SK-N-MC (cell line): Measurements from ENCODE around the gene AHCYL1.

Source experiments
- DNase-seq: peaks from one replicate; pipeline ENCODE4 v3.0.0-alpha.2; 2011; ENCODE audit warnings: low read depth, low spot score
- H3K27ac ChIP-seq: fragments of 200-600 bp; sonication (generic); 2 replicates; pipeline ENCODE4 v1.5.1; 2016; ENCODE audit warnings: mixed run types
- H3K36me3 ChIP-seq: fragments of 200-600 bp; sonication (generic); 2 replicates; pipeline ENCODE4 v1.6.1; 2017; ENCODE audit warnings: antibody characterized with exemption, low read length, mixed read lengths; ENCODE audit not compliant: insufficient read depth
- H3K4me3 ChIP-seq: fragments of 200-600 bp; sonication (generic); 2 replicates; pipeline ENCODE4 v1.5.1; 2016
- H3K9ac ChIP-seq: fragments of 200-600 bp; sonication (generic); 2 replicates; pipeline ENCODE4 v1.8.0; 2017; ENCODE audit warnings: mixed run types, mixed read lengths; ENCODE audit not compliant: insufficient read length
- H3K9me3 ChIP-seq: fragments of 200-600 bp; sonication (generic); 2 replicates; pipeline ENCODE4 v1.6.1; 2017; ENCODE audit warnings: low read depth, mild to moderate bottlenecking, antibody characterized with exemption, low read length, moderate library complexity, mixed read lengths
- EZH2 ChIP-seq: fragments of 200-600 bp; sonication (generic); IDR thresholded peaks from one replicate; pipeline ENCODE4 v1.6.1; 2017; ENCODE audit warnings: antibody characterized with exemption
- FOXP2 ChIP-seq: optimal IDR thresholded peaks from 2 replicates; pipeline ENCODE3; 2011; ENCODE audit warnings: mild to moderate bottlenecking, moderate library complexity; ENCODE audit not compliant: insufficient read depth; ENCODE audit errors: extremely low read length, control extremely low read depth
- POLR2AphosphoS5 ChIP-seq: IDR thresholded peaks from 2 replicates; pipeline ENCODE4 v1.6.1; 2012; ENCODE audit warnings: mild to moderate bottlenecking, low read depth, low read length, borderline replicate concordance

AHCYL1 gene

GRCh38 chr1:110069404-110070281 lies 85.1 kb downstream of the AHCYL1 start:
- TF ChIP-seq FOXP2 (no peak), POLR2AphosphoS5 (no peak), EZH2 (no peak)
- no peak for DNase-seq
- Histone ChIP-seq H3K36me3 (peaks cover 24% of the 10 kb centered on the region; the same call in 1 of the 2 replicates), H3K4me3 (peak overlapping the region; percentile 97), H3K9me3 (no peaks in the 10 kb centered on the region), H3K27ac (peak overlapping the region; percentile 55; the same call in 1 of the 2 replicates), H3K9ac (peak overlapping the region; percentile 96)

DNA sequence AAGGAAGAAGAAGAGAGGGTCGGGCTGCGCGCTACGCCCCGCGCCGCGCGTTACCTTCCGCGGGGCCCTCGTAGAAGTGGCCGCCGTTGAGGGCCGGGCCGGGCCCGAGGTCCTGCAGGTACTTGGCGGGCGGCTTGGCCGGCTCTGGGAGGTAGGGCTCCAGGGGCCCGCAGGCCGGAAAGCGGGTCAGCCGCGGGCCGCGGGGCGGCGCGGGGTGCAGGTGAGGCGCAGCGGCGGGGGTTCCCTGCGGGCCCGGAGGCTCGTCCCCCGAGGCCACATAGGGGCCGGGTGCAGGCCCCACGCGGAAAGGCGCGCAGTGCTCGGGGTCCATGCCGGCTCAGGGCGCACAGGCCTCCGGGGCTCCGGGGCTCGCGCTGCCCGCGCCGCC lies 85.7 kb downstream of the AHCYL1 start:
- peaks cover 24% of the 10 kb centered on the region; the same call in 1 of the 2 replicates for H3K36me3 ChIP-seq
- H3K9me3 ChIP-seq: no peaks in the 10 kb centered on the region
- H3K27ac ChIP-seq: peak overlapping the region; percentile 55; the same call in 1 of the 2 replicates
- peak overlapping the region; percentile 96 for H3K9ac ChIP-seq
- TF ChIP-seq FOXP2: no peak
- TF ChIP-seq EZH2: no peak
- no peak for TF ChIP-seq POLR2AphosphoS5
- no peak for DNase-seq
- H3K4me3 ChIP-seq: peak overlapping the region; percentile 97

GRCh38 chr1:110070671-110071242 lies 86.2 kb downstream of the AHCYL1 start, which contains the start of gene ALX3:
ALX3 (minus strand) TSS chr1:110070672; CDS start chr1:110070612, 60 bp downstream.
- TF ChIP-seq POLR2AphosphoS5 (no peak), FOXP2 (no peak)

More at GRCh38 chr1:110070671-110071242, 86.2 kb downstream of the AHCYL1 start, which contains the start of gene ALX3:
- Histone ChIP-seq H3K36me3 (peaks cover 24% of the 10 kb centered on the region; the same call in 1 of the 2 replicates), H3K27ac (peak within 1 kb of the TSS; percentile 55; the same call in 1 of the 2 replicates), H3K9ac (peak within 1 kb of the TSS; percentile 96), H3K4me3 (peak within 1 kb of the TSS; percentile 97), H3K9me3 (no peaks in the 10 kb centered on the region)
- DNase-seq: no peak
